H9 (cell line): Measurements from ENCODE around the gene SNX2. TPM values are rescaled to one million over a fixed set of nuclear protein-coding genes. Genes with fewer than 3 reads are reported as not detected.

Experiments used
- DNase-seq: peaks from one replicate; pipeline ENCODE4 v3.0.0-alpha.2; 2017
- H2AFZ ChIP-seq: one replicate; pipeline ENCODE4 v1.6.1; 2013; ENCODE audit warnings: mild to moderate bottlenecking, low read length, control low read depth, moderate library complexity
- H2AK5ac ChIP-seq: 2 replicates; pipeline ENCODE4 v1.6.1; 2013; ENCODE audit warnings: low read length, control low read depth, mixed read lengths; ENCODE audit not compliant: insufficient read length
- H2BK120ac ChIP-seq: one replicate; pipeline ENCODE4 v1.6.1; 2013; ENCODE audit warnings: low read depth, mild to moderate bottlenecking, low read length, control low read depth, inconsistent platforms; ENCODE audit not compliant: poor library complexity, severe bottlenecking
- H2BK12ac ChIP-seq: 2 replicates; pipeline ENCODE4 v1.6.1; 2013; ENCODE audit warnings: low read length, control low read depth, mixed read lengths, low read depth; ENCODE audit not compliant: insufficient read length
- H2BK15ac ChIP-seq: 2 replicates; pipeline ENCODE4 v1.6.1; 2013; ENCODE audit warnings: low read depth, low read length, control low read depth
- H2BK20ac ChIP-seq: one replicate; pipeline ENCODE4 v1.6.1; 2013; ENCODE audit warnings: low read depth, mild to moderate bottlenecking, low read length, control low read depth, inconsistent platforms; ENCODE audit not compliant: poor library complexity, severe bottlenecking
- H2BK5ac ChIP-seq: 2 replicates; pipeline ENCODE4 v1.6.1; 2013; ENCODE audit warnings: low read length, control low read depth, mixed read lengths; ENCODE audit not compliant: insufficient read length
- H3K14ac ChIP-seq: 2 replicates; pipeline ENCODE4 v1.6.1; 2013; ENCODE audit warnings: low read length, control low read depth; ENCODE audit not compliant: insufficient read depth
- H3K18ac ChIP-seq: 2 replicates; pipeline ENCODE4 v1.6.1; 2013; ENCODE audit warnings: low read depth, mild to moderate bottlenecking, mixed read lengths, low read length, control low read depth; ENCODE audit not compliant: insufficient read length
- H3K23ac ChIP-seq: 2 replicates; pipeline ENCODE4 v1.6.1; 2013; ENCODE audit warnings: low read length, control low read depth, mixed read lengths, low read depth; ENCODE audit not compliant: insufficient read length
- H3K23me2 ChIP-seq: 2 replicates; pipeline ENCODE4 v1.6.1; 2013; ENCODE audit warnings: low read depth, mild to moderate bottlenecking, mixed read lengths, low read length, control low read depth; ENCODE audit not compliant: insufficient read length, poor library complexity, severe bottlenecking
- H3K27ac ChIP-seq: 2 replicates; pipeline ENCODE4 v1.5.1; 2013; ENCODE audit warnings: low read length, control low read depth, mixed read lengths, low read depth; ENCODE audit not compliant: insufficient read length
- H3K27me3 ChIP-seq: 2 replicates; pipeline ENCODE4 v1.6.1; 2013; ENCODE audit warnings: low read length, control low read depth, inconsistent platforms; ENCODE audit not compliant: insufficient read depth
- H3K4ac ChIP-seq: 2 replicates; pipeline ENCODE4 v1.6.1; 2013; ENCODE audit warnings: low read depth, mild to moderate bottlenecking, control low read depth, inconsistent platforms, low read length, moderate library complexity
- H3K4me1 ChIP-seq: 2 replicates; pipeline ENCODE4 v1.6.1; 2013; ENCODE audit warnings: low read length, control low read depth, inconsistent platforms; ENCODE audit not compliant: insufficient read depth
- H3K4me2 ChIP-seq: 2 replicates; pipeline ENCODE4 v1.6.1; 2013; ENCODE audit warnings: low read length, control low read depth, mixed read lengths; ENCODE audit not compliant: insufficient read length, insufficient read depth
- H3K56ac ChIP-seq: 2 replicates; pipeline ENCODE4 v1.6.1; 2013; ENCODE audit warnings: low read depth, mild to moderate bottlenecking, mixed read lengths, low read length, control low read depth; ENCODE audit not compliant: insufficient read length
- H3K79me1 ChIP-seq: 2 replicates; pipeline ENCODE4 v1.6.1; 2013; ENCODE audit warnings: low read depth, mild to moderate bottlenecking, moderate library complexity, low read length, control low read depth, inconsistent platforms; ENCODE audit not compliant: insufficient read depth, poor library complexity, severe bottlenecking
- H3K79me2 ChIP-seq: 2 replicates; pipeline ENCODE4 v1.6.1; 2013; ENCODE audit warnings: low read length, control low read depth, inconsistent platforms; ENCODE audit not compliant: insufficient read depth
- H3K9ac ChIP-seq: 2 replicates; pipeline ENCODE4 v1.6.1; 2013; ENCODE audit warnings: low read length, control low read depth, mixed read lengths; ENCODE audit not compliant: insufficient read length; ENCODE audit errors: extremely low read depth
- H3K9me3 ChIP-seq: one replicate; pipeline ENCODE4 v1.6.1; 2013; ENCODE audit warnings: low read depth, low read length, inconsistent platforms; ENCODE audit not compliant: control insufficient read depth
- H3T11ph ChIP-seq: one replicate; pipeline ENCODE4 v1.6.1; 2013; ENCODE audit warnings: mild to moderate bottlenecking, low read length, control low read depth, inconsistent platforms
- H4K20me1 ChIP-seq: one replicate; pipeline ENCODE4 v1.6.1; 2013; ENCODE audit not compliant: control insufficient read depth, insufficient read length, insufficient read depth
- H4K5ac ChIP-seq: 2 replicates; pipeline ENCODE4 v1.6.1; 2013; ENCODE audit warnings: low read depth, mild to moderate bottlenecking, mixed read lengths, low read length, control low read depth; ENCODE audit not compliant: insufficient read length
- H4K8ac ChIP-seq: replicated peaks from 2 replicates; pipeline ENCODE4 v1.6.1; 2013; ENCODE audit warnings: low read length, control low read depth, mixed read lengths, low read depth; ENCODE audit not compliant: insufficient read length
- H4K91ac ChIP-seq: 2 replicates; pipeline ENCODE4 v1.6.1; 2013; ENCODE audit warnings: low read depth, mild to moderate bottlenecking, moderate library complexity, mixed read lengths, low read length, control low read depth; ENCODE audit not compliant: insufficient read length
- H3K27ac Mint-ChIP-seq, 3 experiments: 2 replicates in 2 of 3; 3 replicates in 1 of 3; pipeline ENCODE4 v1.8.0; 2020 to 2021; ENCODE audit warnings: mixed read lengths in 3 of 3, mild to moderate bottlenecking in 1 of 3, moderate library complexity in 1 of 3
- H3K27me3 Mint-ChIP-seq: 2 replicates; pipeline ENCODE4 v1.8.0; 2021; ENCODE audit warnings: low read depth, mild to moderate bottlenecking, moderate library complexity, mixed read lengths
- H3K36me3 Mint-ChIP-seq, 3 experiments: 2 replicates in 2 of 3; 3 replicates in 1 of 3; pipeline ENCODE4 v1.8.0; 2020 to 2021; ENCODE audit warnings: low read depth in 3 of 3, mixed read lengths in 3 of 3; ENCODE audit not compliant: insufficient read depth in 1 of 3
- H3K4me1 Mint-ChIP-seq, 2 experiments: 2 replicates each; pipeline ENCODE4 v1.8.0; 2020; ENCODE audit warnings: mixed read lengths in 2 of 2
- H3K4me3 Mint-ChIP-seq, 2 experiments: 2 replicates in 1 of 2; 3 replicates in 1 of 2; pipeline ENCODE4 v1.8.0; 2020 to 2021; ENCODE audit warnings: mild to moderate bottlenecking in 2 of 2, mixed read lengths in 2 of 2, moderate library complexity in 1 of 2
- H3K9me3 Mint-ChIP-seq, 2 experiments: 2 replicates in 1 of 2; 3 replicates in 1 of 2; pipeline ENCODE4 v1.8.0; 2020; ENCODE audit warnings: mild to moderate bottlenecking in 2 of 2, mixed read lengths in 2 of 2, moderate library complexity in 1 of 2
- CTCF ChIP-seq: fragments of 200-600 bp; sonication (generic); conservative IDR thresholded peaks from 3 replicates; pipeline ENCODE4 v1.8.0; 2021; ENCODE audit warnings: antibody characterized with exemption, mild to moderate bottlenecking
- total RNA-seq: library from RNA; stranded (reverse); gene quantifications from 2 replicates; pipeline ENCODE4 v1.2.1, GENCODE V29; 2021

The SNX2 gene
- total RNA-seq, 1 experiment from 2014 or later = 62.6 TPM

GRCh38 chr5:122788996-122789395 is 14.1 kb downstream of the SNX2 start:
- Histone ChIP-seq H3K79me1 (peaks cover 15% of the 10 kb centered on the region), H2BK20ac (no peak overlapping the region), H3K27ac (no peak overlapping the region), H3K4me2 (no peak overlapping the region), H3K9ac (no peak overlapping the region), H3K27me3 (no peaks in the 10 kb centered on the region), H2AK5ac (no peak overlapping the region), H3K56ac (no peak overlapping the region), H3K9me3 (no peaks in the 10 kb centered on the region), H3T11ph (no peak overlapping the region), H2BK5ac (no peak overlapping the region), H3K79me2 (peaks cover 9% of the 10 kb centered on the region; the same call in 1 of the 2 replicates), H2BK15ac (no peak overlapping the region), H4K5ac (no peak overlapping the region), H2AFZ (no peak overlapping the region), H3K14ac (no peak overlapping the region), H4K20me1 (no peaks in the 10 kb centered on the region), H3K23ac (no peak overlapping the region), H2BK12ac (no peak overlapping the region), H3K4ac (no peak overlapping the region), H2BK120ac (no peak overlapping the region), H3K23me2 (no peaks in the 10 kb centered on the region), H3K18ac (no peak overlapping the region), H4K8ac (no peak overlapping the region), H3K4me1 (no peaks in the 10 kb centered on the region; the same call in 1 of the 2 replicates), H4K91ac (no peak overlapping the region)
- Mint-ChIP-seq H3K27me3 (no peaks in the 10 kb centered on the region; the same call in 1 of the 2 replicates), H3K36me3 (peaks cover 5 to 23% (median 22%) of the 10 kb centered on the region in 3 experiments; a peak in 5 of 7 replicates), H3K4me3 (no peak overlapping the region; a peak in 1 of 5 replicates), H3K27ac (peak overlapping the region in 2 of 3 experiments; percentile 19 to 52; a peak in 3 of 7 replicates), H3K4me1 (peaks cover 15% of the 10 kb centered on the region in 2 experiments), H3K9me3 (peaks cover 4 to 6% of the 10 kb centered on the region in 2 experiments; a peak in 3 of 5 replicates)
- TF ChIP-seq CTCF = no peak
- no peak for DNase-seq
